ENCODE measurements around the gene SSPN. TPM values are rescaled to one million over a fixed set of nuclear protein-coding genes. Genes with fewer than 3 reads are reported as not detected.

Gene SSPN
- total and polyA plus RNA-seq, 4 donors: 1.2 to 11.4 (median 6.2) TPM

- ATAC-seq (ENCODE audit: insufficient read depth, low FRiP score) (no peak), DNase-seq (peak in 1 of 3 donors; percentile 35)
- no peak overlapping the region for H3K9ac ChIP-seq (ENCODE audit: insufficient read depth in 1 of 2, low read length in 2 of 2)
- H3K9me3 ChIP-seq (ENCODE audit: control insufficient read depth in 4 of 4, insufficient read depth in 3 of 4, low read length in 3 of 4): no peaks in the 10 kb centered on the region
- H3K4me3 ChIP-seq: no peak overlapping the region
- no peak for TF ChIP-seq CTCF (IDR thresholded peaks at IDR 0.05; ENCODE audit: control extremely low read depth, extremely low read depth)
- no peaks in the 10 kb centered on the region for H3K36me3 ChIP-seq (ENCODE audit: control insufficient read depth in 4 of 4, insufficient read depth in 4 of 4, low read length in 4 of 4)
- WGBS, 2 donors: 86 to 89% methylated on average over 1 of the region's 1 CpG
- H3K27ac ChIP-seq (ENCODE audit: low read depth in 1 of 2, low read length in 1 of 2): no peak overlapping the region
- H3K4me1 ChIP-seq (ENCODE audit: control insufficient read depth in 5 of 5, insufficient read depth in 5 of 5, low read length in 5 of 5): peaks cover 0 to 2% (median 0%) of the 10 kb centered on the region in 5 donors
- H3K27me3 ChIP-seq (ENCODE audit: control insufficient read depth in 3 of 3, insufficient read depth in 3 of 3, low read length in 2 of 3): no peaks in the 10 kb centered on the region
These were observed 16.0 kb downstream of the SSPN start for GRCh38 chr12:26211331-26211730.

GRCh38 chr12:26212396-26212795, 17.0 kb downstream of the SSPN start:
- Histone ChIP-seq H3K27me3 (ENCODE audit: control insufficient read depth in 3 of 3, insufficient read depth in 3 of 3, low read length in 2 of 3) (no peaks in the 10 kb centered on the region), H3K9me3 (ENCODE audit: control insufficient read depth in 4 of 4, insufficient read depth in 3 of 4, low read length in 3 of 4) (no peaks in the 10 kb centered on the region), H3K4me3 (no peak overlapping the region), H3K27ac (ENCODE audit: low read depth in 1 of 2, low read length in 1 of 2) (no peak overlapping the region), H3K4me1 (ENCODE audit: control insufficient read depth in 5 of 5, insufficient read depth in 5 of 5, low read length in 5 of 5) (peaks cover 0 to 2% (median 0%) of the 10 kb centered on the region in 5 donors), H3K9ac (ENCODE audit: insufficient read depth in 1 of 2, low read length in 2 of 2) (no peak overlapping the region), H3K36me3 (ENCODE audit: control insufficient read depth in 4 of 4, insufficient read depth in 4 of 4, low read length in 4 of 4) (no peaks in the 10 kb centered on the region)
- ATAC-seq (ENCODE audit: insufficient read depth, low FRiP score): no peak
- no peak for DNase-seq
- TF ChIP-seq CTCF (IDR thresholded peaks at IDR 0.05; ENCODE audit: control extremely low read depth, extremely low read depth): no peak
- WGBS, 2 donors: 55 to 75% methylated on average over 5 of the region's 5 CpGs

GRCh38 chr12:26212988-26213387, 17.6 kb downstream of the SSPN start:
- H3K4me1 ChIP-seq (ENCODE audit: control insufficient read depth in 5 of 5, insufficient read depth in 5 of 5, low read length in 5 of 5): peaks cover 0 to 2% (median 0%) of the 10 kb centered on the region in 5 donors
- TF ChIP-seq CTCF (IDR thresholded peaks at IDR 0.05; ENCODE audit: control extremely low read depth, extremely low read depth): no peak
- ATAC-seq (ENCODE audit: insufficient read depth, low FRiP score) (no peak), DNase-seq (no peak)
- no peaks in the 10 kb centered on the region for H3K36me3 ChIP-seq (ENCODE audit: control insufficient read depth in 4 of 4, insufficient read depth in 4 of 4, low read length in 4 of 4)
- no peak overlapping the region for H3K4me3 ChIP-seq
- H3K9me3 ChIP-seq (ENCODE audit: control insufficient read depth in 4 of 4, insufficient read depth in 3 of 4, low read length in 3 of 4): no peaks in the 10 kb centered on the region
- 94 to 99% methylated on average over 2 of the region's 2 CpGs for WGBS, 2 donors
- no peak overlapping the region for H3K27ac ChIP-seq (ENCODE audit: low read depth in 1 of 2, low read length in 1 of 2)
- H3K9ac ChIP-seq (ENCODE audit: insufficient read depth in 1 of 2, low read length in 2 of 2): no peak overlapping the region
- no peaks in the 10 kb centered on the region for H3K27me3 ChIP-seq (ENCODE audit: control insufficient read depth in 3 of 3, insufficient read depth in 3 of 3, low read length in 2 of 3)

GRCh38 chr12:26214121-26214520, 18.7 kb downstream of the SSPN start:
- no peaks in the 10 kb centered on the region for H3K36me3 ChIP-seq (ENCODE audit: control insufficient read depth in 4 of 4, insufficient read depth in 4 of 4, low read length in 4 of 4)
- ATAC-seq (ENCODE audit: insufficient read depth, low FRiP score): no peak
- H3K4me3 ChIP-seq: no peak overlapping the region
- WGBS, 2 donors: 68 to 89% methylated on average over 2 of the region's 2 CpGs
- no peak overlapping the region for H3K27ac ChIP-seq (ENCODE audit: low read depth in 1 of 2, low read length in 1 of 2)
- H3K9ac ChIP-seq (ENCODE audit: insufficient read depth in 1 of 2, low read length in 2 of 2): no peak overlapping the region
- peaks cover 0 to 2% (median 0%) of the 10 kb centered on the region in 5 donors for H3K4me1 ChIP-seq (ENCODE audit: control insufficient read depth in 5 of 5, insufficient read depth in 5 of 5, low read length in 5 of 5)
- H3K27me3 ChIP-seq (ENCODE audit: control insufficient read depth in 3 of 3, insufficient read depth in 3 of 3, low read length in 2 of 3): no peaks in the 10 kb centered on the region
- DNase-seq: no peak
- TF ChIP-seq CTCF (IDR thresholded peaks at IDR 0.05; ENCODE audit: control extremely low read depth, extremely low read depth): no peak
- no peaks in the 10 kb centered on the region for H3K9me3 ChIP-seq (ENCODE audit: control insufficient read depth in 4 of 4, insufficient read depth in 3 of 4, low read length in 3 of 4)

Data from lung (tissue), 12 donors.